ENCODE results near the gene PPP5C.

Gene PPP5C

DNA sequence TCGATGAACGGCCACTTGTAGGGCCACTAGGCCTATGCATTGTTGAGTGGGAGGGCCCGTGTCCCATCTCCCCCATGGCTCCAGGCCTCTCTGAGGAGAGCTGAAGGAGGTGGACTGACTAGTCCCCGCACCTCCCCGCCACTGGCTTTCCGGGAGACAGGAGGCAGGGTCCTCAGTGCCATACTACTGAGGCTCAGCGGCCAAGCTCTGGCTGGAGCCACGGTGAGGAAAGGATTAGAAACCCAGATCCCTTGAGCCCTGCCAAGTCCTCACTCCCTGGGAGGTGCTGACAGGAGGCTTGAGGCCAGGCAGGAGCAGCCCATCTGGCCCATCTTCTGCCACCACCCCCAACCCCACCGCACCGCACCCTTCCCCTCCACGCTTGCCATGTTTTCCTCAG, 37.5 kb downstream of the PPP5C start:
- TF ChIP-seq, protein P1, sequence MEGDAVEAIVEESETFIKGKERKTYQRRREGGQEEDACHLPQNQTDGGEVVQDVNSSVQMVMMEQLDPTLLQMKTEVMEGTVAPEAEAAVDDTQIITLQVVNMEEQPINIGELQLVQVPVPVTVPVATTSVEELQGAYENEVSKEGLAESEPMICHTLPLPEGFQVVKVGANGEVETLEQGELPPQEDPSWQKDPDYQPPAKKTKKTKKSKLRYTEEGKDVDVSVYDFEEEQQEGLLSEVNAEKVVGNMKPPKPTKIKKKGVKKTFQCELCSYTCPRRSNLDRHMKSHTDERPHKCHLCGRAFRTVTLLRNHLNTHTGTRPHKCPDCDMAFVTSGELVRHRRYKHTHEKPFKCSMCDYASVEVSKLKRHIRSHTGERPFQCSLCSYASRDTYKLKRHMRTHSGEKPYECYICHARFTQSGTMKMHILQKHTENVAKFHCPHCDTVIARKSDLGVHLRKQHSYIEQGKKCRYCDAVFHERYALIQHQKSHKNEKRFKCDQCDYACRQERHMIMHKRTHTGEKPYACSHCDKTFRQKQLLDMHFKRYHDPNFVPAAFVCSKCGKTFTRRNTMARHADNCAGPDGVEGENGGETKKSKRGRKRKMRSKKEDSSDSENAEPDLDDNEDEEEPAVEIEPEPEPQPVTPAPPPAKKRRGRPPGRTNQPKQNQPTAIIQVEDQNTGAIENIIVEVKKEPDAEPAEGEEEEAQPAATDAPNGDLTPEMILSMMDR (conservative IDR thresholded peaks at IDR 0.05; ENCODE audit: control insufficient read depth, insufficient read depth, low read depth, low read length), result no peak
- no peak overlapping the region for H3K4me3 ChIP-seq (ENCODE audit: control insufficient read depth, low read depth, low read length)

DNA sequence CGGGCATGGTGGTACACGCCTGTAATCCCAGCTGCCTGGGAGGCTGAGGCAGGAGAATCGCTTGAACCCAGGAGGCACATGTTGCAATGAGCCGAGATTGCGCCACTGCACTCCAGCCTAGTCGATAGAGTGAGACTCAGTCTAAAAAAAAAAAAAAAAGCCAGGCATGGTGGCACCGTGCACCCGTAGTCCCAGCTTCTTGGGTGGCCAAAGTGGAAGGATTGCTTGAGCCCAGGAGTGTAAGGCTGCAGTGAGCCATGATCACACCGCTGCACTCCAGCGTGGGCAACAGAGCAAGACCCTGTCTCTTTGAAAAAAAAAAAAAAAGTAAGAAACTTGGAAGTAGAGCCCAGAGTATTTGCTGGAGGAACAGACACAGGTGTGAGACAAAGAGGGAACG, 38.7 kb downstream of the PPP5C start:
- no peak for DNase-seq (ENCODE audit: low read depth)
- TF ChIP-seq, protein P1 (conservative IDR thresholded peaks at IDR 0.05; ENCODE audit: control insufficient read depth, insufficient read depth, low read depth, low read length), result no peak
- no peak overlapping the region for H3K4me3 ChIP-seq (ENCODE audit: control insufficient read depth, low read depth, low read length)

More for the DNA sequence above, 37.5 kb downstream of the PPP5C start:
- no peak for DNase-seq (ENCODE audit: low read depth)

DNA sequence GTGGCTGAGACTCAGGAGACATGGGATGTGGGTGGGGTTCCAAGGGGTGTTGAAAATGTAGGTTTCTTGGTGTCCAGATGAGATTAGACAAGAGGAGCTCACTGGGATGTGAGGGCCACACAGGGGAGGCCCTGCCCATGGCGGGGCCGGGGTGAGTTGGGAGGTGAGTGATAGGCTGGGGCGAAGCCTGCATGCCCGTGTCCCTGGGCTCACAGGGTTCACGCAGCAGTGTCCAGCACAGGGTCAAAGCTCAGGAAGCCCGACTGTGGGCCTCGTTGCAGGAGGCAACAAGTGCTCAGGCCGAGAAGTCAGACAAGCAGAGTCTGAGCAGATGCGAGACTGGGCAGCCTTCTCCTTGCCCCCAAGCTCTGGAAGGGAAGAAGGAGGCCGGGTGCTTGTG, 39.3 kb downstream of the PPP5C start:
- TF ChIP-seq, protein P1 (conservative IDR thresholded peaks at IDR 0.05; ENCODE audit: control insufficient read depth, insufficient read depth, low read depth, low read length), result no peak
- DNase-seq (ENCODE audit: low read depth), result no peak
- no peak overlapping the region for H3K4me3 ChIP-seq (ENCODE audit: control insufficient read depth, low read depth, low read length)

DNA sequence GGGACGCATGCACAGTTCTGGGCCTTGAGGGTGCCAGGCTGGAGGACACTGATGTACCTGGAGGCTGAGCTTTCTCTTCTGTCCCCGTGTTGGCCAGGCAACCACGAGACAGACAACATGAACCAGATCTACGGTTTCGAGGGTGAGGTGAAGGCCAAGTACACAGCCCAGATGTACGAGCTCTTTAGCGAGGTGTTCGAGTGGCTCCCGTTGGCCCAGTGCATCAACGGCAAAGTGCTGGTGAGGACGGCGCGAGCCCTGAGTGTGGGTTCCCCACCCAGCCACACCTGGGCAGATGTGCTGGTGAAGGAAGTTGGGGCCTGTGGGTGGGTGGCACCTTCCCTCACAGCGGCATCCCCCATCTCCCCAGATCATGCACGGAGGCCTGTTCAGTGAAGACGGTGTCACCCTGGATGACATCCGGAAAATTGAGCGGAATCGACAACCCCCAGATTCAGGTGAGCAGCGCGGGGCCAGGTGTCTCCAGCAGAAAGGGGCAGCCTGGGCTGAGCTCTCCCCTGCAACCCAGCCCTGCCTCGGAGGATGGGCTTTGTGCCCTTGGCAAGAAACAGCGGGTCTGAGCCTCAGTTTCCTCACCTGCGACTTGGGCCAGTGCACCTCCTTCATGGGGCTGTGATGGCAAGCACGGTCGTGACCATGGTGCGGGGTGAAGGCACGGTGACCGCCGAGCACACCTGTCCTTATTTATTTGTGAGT, 40.3 kb downstream of the PPP5C start:
- TF ChIP-seq, protein P1 (conservative IDR thresholded peaks at IDR 0.05; ENCODE audit: control insufficient read depth, insufficient read depth, low read depth, low read length), result no peak
- no peak overlapping the region for H3K4me3 ChIP-seq (ENCODE audit: control insufficient read depth, low read depth, low read length)
- no peak for DNase-seq (ENCODE audit: low read depth)

DNA sequence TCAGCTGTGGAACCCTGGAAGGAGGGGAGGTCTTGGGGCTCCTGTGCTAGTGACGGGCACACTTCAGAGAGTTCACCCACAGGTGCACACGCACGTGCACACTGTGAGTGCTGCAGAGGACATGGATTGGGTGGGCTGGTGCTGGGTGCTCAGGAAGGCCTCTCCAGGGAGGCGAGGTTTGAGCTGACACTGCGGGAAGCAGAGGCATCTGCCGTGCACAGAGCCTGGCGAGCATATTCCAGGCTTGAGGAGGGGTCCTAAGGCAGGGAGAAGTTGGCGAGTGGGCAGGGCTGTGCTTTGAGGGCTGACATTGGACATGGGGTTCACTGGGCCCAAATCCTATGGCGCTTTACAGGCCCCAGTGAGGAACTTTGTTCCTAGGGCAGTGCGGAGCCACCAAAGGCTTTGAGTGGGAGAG, 40.8 kb downstream of the PPP5C start:
- DNase-seq (ENCODE audit: low read depth), result no peak
- H3K4me3 ChIP-seq (ENCODE audit: control insufficient read depth, low read depth, low read length), result no peak overlapping the region
- TF ChIP-seq, protein P1 (conservative IDR thresholded peaks at IDR 0.05; ENCODE audit: control insufficient read depth, insufficient read depth, low read depth, low read length), result no peak

DNA sequence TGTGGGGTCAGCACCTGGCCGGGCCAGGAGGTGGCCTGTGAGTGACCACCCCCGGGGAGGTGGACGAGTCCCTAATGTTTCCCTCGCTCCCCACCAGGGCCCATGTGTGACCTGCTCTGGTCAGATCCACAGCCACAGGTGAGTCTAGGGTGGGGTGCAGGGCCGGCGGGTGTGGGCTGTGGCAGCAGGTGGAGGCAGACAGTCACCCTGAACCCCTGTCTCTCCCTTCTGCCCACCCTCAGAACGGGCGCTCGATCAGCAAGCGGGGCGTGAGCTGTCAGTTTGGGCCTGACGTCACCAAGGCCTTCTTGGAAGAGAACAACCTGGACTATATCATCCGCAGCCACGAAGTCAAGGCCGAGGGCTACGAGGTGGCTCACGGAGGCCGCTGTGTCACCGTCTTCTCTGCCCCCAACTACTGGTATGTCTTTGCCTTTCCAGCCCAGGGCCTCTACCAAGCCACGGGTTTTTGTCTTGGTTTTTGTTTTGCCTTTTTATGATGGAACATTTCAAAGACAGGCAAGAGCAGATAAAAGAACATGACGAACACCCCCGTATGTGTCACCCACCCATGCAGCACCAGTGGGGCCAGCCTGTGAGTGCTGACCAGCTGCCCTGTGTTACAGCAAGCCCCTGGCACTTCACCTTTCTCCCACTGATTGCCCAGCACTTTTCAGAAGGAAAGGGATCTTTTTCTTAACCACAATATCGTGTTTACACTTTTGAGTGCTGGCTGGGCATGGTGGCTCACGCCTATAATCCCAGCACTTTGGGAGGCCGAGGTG, 41.6 kb downstream of the PPP5C start:
- TF ChIP-seq, protein P1 (conservative IDR thresholded peaks at IDR 0.05; ENCODE audit: control insufficient read depth, insufficient read depth, low read depth, low read length), result no peak
- no peak for DNase-seq (ENCODE audit: low read depth)
- no peak overlapping the region for H3K4me3 ChIP-seq (ENCODE audit: control insufficient read depth, low read depth, low read length)

Measured in fibroblast of mammary gland (primary cell).